ENCODE results near the gene WDR6. TPM values are rescaled to one million over a fixed set of nuclear protein-coding genes. Genes with fewer than 3 reads are reported as not detected.

Gene WDR6
- 100 to 1,000 TPM; 128 to 223 TPM for total RNA-seq

GRCh38 chr3:49007068-49007770 is at the start of gene WDR6:
Gene WDR6 (plus strand): TSS chr3:49007391. CDS start chr3:49007432, 41 bp downstream.
- peak within 1 kb of the TSS; percentile 93 to 97 for H3K27ac ChIP-seq
- TF ChIP-seq POLR2A (IDR thresholded peaks at IDR 0.05), result peak; percentile 75
- TF ChIP-seq, protein P1, sequence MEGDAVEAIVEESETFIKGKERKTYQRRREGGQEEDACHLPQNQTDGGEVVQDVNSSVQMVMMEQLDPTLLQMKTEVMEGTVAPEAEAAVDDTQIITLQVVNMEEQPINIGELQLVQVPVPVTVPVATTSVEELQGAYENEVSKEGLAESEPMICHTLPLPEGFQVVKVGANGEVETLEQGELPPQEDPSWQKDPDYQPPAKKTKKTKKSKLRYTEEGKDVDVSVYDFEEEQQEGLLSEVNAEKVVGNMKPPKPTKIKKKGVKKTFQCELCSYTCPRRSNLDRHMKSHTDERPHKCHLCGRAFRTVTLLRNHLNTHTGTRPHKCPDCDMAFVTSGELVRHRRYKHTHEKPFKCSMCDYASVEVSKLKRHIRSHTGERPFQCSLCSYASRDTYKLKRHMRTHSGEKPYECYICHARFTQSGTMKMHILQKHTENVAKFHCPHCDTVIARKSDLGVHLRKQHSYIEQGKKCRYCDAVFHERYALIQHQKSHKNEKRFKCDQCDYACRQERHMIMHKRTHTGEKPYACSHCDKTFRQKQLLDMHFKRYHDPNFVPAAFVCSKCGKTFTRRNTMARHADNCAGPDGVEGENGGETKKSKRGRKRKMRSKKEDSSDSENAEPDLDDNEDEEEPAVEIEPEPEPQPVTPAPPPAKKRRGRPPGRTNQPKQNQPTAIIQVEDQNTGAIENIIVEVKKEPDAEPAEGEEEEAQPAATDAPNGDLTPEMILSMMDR (IDR thresholded peaks at IDR 0.05), result peak; percentile 37 to 73 (median 56)
- peak; percentile 95 for TF ChIP-seq POLR2AphosphoS5 (IDR thresholded peaks at IDR 0.05)
- intact Hi-C loops (cut with DNase I), result loop anchor here (2.0 to 10.0 kb wide), 3 partner anchors 16 to 408 kb away; partner anchors contain the start of genes ARIH2, P4HTM, RHOA and TCTA
- H3K4me1 ChIP-seq (replicated peaks), result peaks cover 13% of the 10 kb centered on the region
- no peaks in the 10 kb centered on the region for H3K9me3 ChIP-seq
- no peaks in the 10 kb centered on the region for H3K36me3 ChIP-seq
- under 1% methylated on average over 63 of the region's 65 CpGs for WGBS
- no peaks in the 10 kb centered on the region for H3K27me3 ChIP-seq (replicated peaks; ENCODE audit: insufficient read depth)
- H3K4me3 ChIP-seq, result peak within 1 kb of the TSS; percentile 55 to 67
- DNase-seq (ENCODE audit: low spot score), result peak; percentile 98

- H3K4me1 ChIP-seq (replicated peaks), result no peaks in the 10 kb centered on the region
- DNase-seq (ENCODE audit: low spot score), result no peak
- 84% methylated on average over 4 of the region's 4 CpGs for WGBS
- no peak overlapping the region for H3K4me3 ChIP-seq
- H3K9me3 ChIP-seq, result no peaks in the 10 kb centered on the region
- TF ChIP-seq, protein P1 (IDR thresholded peaks at IDR 0.05), result no peak
- no peak for TF ChIP-seq POLR2A (IDR thresholded peaks at IDR 0.05)
- no peak for TF ChIP-seq POLR2AphosphoS5 (IDR thresholded peaks at IDR 0.05)
- no peaks in the 10 kb centered on the region for H3K27me3 ChIP-seq (replicated peaks; ENCODE audit: insufficient read depth)
- no peaks in the 10 kb centered on the region for H3K36me3 ChIP-seq
- no peak overlapping the region for H3K27ac ChIP-seq
- intact Hi-C loops (cut with DNase I), result no loop called here
Measured at GRCh38 chr3:48960841-48961413, 46.3 kb upstream of the WDR6 start.

GRCh38 chr3:48962340-48962739 is 44.9 kb upstream of the WDR6 start:
- intact Hi-C loops (cut with DNase I), result no loop called here
- no peaks in the 10 kb centered on the region for H3K36me3 ChIP-seq
- TF ChIP-seq POLR2A (IDR thresholded peaks at IDR 0.05) (no peak), POLR2AphosphoS5 (IDR thresholded peaks at IDR 0.05) (no peak)
- TF ChIP-seq, protein P1 (IDR thresholded peaks at IDR 0.05), result no peak

DNA sequence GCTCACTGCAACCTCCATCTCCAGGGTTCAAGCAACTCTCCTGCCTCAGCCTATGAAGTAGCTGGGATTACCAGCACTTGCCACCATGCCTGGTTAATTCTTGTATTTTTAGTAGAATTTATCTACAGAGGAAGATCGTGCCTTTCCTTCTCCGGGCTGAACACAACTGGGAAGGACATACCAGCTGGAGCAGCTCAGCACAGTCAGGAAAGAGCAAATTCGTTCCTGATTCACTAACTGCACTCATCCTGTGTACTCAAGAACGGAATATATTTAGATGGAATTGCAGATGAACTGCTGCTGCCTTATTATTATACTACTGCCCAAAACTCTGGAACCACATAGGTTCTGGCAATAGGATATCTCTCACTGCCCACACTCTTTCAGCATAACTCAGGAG is 44.3 kb upstream of the WDR6 start:
- intact Hi-C loops (cut with DNase I), result no loop called here
- Histone ChIP-seq H3K36me3 (no peaks in the 10 kb centered on the region), H3K4me3 (no peak overlapping the region), H3K27ac (no peak overlapping the region), H3K4me1 (replicated peaks) (no peaks in the 10 kb centered on the region), H3K9me3 (no peaks in the 10 kb centered on the region), H3K27me3 (replicated peaks; ENCODE audit: insufficient read depth) (no peaks in the 10 kb centered on the region)
- no peak for DNase-seq (ENCODE audit: low spot score)
- WGBS, result 62% methylated on average over 4 of the region's 4 CpGs
- TF ChIP-seq POLR2AphosphoS5 (IDR thresholded peaks at IDR 0.05), result no peak
- no peak for TF ChIP-seq POLR2A (IDR thresholded peaks at IDR 0.05)
- TF ChIP-seq, protein P1 (IDR thresholded peaks at IDR 0.05), result no peak

More at GRCh38 chr3:48962340-48962739, 44.9 kb upstream of the WDR6 start:
- H3K27ac ChIP-seq, result no peak overlapping the region
- no peak overlapping the region for H3K4me3 ChIP-seq
- no peaks in the 10 kb centered on the region for H3K27me3 ChIP-seq (replicated peaks; ENCODE audit: insufficient read depth)
- no peaks in the 10 kb centered on the region for H3K9me3 ChIP-seq
- no peak for DNase-seq (ENCODE audit: low spot score)
- WGBS, result 83% methylated on average over 2 of the region's 2 CpGs
- H3K4me1 ChIP-seq (replicated peaks), result no peaks in the 10 kb centered on the region

Measured in prostate gland (tissue), 2 donors.